Astrocyte of the hippocampus (primary cell): ENCODE measurements around the gene VENTX.

Experiments used
- DNase-seq: peaks from one replicate; pipeline ENCODE4 v3.0.0; 2011; ENCODE audit warnings: low read depth, low spot score

Gene VENTX

DNA sequence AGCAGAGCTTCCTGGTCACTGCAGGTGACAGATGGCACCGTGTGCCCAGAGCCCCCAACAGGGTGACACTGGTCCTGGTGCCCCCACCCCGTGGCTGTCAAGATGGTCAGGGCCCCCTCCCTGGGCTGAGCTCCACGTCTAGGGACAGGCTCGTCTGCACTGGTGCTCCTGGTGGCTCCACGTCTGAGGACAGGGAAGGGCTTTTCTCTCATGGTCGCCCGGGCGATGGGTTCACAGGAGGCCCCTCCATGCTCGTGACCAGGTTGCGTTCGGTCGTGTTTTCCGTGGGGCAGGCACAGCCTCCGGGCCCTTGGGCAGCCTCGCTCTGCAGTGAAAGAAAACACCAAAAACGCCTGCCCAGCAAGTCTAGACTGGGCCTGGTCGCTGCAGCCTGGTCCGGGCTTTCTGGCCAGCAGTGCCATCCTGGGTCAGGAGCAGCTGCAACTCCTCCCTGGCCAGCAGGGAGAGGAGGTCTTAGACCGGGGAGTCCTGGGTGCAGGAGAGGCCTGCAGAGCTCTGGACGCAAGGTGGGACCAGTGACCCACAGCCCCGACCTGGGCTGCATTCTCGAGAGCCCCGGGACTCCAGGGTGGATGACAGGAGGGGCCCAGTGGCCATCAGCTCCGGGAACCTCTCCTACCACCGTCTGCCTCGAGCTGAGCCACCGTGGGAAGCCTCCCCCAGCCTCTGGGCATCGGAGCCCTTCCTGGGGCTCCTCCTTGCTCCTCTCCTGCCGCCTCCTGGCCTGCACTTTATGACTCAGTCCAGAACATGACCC, 35.5 kb upstream of the VENTX start:
- no peak for DNase-seq

DNA sequence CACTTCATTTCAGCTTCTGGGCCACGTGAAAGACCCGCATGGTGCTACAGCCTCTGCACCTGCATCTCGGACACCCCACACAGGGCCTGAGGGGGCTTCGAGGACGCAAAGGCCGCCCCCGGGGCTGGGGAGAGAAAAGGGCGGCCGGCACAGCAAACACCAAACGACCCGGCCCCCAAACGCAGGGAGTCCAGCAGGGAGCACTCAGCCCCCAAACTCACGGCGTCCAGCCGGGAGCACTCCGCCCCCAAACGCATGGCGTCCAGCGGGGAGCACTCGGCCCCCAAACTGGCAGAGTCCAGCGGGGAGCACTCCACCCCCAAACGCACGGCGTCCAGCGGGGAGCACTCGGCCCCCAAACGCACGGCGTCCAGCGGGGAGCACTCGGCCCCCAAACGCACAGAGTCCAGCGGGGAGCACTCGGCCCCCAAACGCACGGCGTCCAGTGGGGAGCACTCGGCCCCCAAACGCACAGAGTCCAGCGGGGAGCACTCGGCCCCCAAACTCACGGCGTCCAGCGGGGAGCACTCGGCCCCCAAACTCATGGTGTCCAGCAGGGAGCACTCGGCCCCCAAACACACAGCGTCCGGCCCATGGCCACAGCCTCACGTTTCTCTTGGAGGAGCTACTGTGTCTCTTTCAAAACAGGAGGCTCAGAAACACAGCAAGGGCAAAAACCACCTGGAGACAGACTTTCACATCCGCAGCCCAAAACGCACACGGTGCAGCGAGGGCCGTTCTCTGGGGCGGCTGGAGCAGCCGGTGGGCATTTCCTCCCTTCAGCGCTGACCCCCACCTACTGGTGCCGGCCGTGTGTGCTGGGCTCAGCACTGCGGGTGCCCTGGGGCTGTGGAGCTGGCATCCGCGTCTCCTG, 34.6 kb upstream of the VENTX start:
- DNase-seq = no peak

DNA sequence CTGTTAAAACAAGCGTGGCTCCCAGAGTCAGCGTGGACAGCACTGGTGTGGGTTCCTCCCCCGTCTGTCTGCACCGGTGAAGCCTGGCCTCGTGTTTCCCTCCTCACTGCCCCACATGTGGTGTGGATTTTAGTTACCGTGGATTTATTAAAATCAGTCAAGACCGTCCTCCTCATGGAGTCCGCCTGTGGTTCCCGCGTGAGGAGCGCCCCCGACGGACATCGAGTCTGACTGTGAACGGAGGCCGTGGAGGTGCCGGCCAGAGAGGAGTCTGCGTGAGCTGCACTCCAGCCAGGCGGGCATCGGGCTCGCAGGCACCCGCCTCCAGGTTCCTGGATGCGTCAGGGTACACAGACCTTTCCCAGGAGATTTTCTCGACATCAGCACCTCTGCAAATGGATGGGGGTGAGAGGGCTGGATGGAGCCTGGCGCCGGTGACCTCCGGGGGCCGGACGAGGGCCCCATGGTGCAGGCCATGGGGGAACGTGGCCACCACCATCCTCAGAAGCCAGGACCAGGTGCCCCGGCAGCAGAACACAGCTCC, 33.9 kb upstream of the VENTX start:
- no peak for DNase-seq

DNA sequence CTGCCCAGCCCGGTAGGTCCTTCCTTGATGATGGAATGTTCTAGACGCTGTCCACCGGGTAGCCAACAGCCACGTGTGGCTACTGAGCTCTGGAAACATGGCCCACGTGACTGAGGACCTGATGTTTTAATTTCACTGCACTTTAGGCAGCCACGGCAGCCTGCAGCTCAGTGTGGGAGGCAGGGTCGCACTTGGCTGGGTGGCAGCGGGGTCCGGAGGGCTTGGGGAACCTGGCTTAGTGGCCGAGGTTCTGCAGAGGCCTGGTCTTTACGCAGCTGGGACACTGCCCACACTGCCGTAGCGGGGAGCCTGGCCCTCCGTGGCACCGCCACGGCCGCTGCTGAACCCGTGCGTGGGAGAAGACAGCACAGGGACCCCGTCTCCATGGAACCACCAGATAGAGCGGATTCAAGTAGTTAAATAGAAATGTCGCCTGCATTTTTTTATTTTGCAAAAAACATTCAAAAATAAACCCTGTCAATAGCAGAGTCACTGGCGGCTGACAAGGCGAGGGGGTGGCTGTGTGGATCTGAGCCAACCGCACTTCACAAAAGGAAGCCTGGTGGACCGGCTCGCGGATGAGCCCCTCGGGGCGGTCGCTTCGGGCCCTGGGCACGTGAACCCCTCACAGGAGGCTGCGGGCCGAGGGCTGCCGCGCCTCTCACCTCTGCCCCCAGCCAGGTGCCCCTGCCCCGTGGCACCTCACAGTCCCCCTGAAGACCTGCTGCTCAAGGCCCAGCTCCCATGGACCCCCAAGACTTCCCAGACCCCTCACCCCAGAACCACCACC, 33.2 kb upstream of the VENTX start:
- DNase-seq = no peak

DNA sequence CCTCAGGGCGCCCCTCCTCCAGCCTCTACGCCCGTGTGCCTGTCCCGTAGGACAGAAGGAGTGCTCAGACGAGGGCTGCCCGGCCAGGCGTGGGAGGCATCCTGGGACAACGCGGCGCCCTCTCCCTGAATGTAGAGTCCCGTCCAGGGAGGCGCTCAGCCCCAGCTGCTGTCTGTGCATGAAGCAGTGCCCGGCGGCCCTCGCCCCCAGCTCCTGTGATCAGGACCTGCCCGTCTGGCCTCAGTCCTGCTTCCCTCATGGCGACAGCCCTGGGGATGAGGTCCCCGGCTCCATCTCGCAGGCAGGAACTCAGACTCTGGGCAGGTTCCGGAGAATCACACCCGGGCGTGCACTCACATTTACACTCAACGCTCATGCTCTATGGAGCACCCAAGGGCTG, 32.5 kb upstream of the VENTX start:
- DNase-seq = no peak

DNA sequence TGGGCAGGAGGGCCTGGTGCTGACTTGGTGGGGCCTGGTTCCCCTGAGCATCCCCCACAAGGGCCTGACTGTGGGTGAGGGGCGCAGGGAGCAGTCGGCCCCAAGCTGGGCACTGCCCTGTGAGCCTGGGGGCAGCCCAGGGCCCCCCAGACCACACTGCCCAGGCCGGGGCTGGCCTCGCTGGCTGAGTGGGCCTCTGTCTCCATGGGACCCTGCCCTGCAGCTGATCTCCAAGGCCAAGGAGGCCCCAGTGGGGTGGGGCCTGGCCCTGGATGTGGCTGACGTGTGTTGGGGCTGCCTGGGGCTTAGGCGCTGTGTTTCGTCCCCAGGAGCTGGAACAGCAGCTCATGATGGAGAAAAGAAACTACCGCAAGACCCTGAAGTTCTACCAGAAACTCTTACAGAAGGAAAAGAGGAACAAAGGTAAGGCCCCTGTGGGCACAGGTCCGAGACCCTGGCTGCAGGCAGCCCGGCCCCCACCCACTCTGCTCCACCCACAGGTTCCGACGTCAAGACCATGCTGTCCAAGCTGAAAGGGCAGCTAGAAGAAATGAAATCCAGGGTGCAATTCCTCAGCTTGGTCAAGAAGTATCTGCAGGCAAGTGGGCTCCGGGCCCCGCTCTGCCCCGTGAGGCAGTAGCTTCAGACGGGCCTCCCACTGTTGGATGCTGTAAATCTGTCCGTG, 31.2 kb upstream of the VENTX start:
- no peak for DNase-seq

DNA sequence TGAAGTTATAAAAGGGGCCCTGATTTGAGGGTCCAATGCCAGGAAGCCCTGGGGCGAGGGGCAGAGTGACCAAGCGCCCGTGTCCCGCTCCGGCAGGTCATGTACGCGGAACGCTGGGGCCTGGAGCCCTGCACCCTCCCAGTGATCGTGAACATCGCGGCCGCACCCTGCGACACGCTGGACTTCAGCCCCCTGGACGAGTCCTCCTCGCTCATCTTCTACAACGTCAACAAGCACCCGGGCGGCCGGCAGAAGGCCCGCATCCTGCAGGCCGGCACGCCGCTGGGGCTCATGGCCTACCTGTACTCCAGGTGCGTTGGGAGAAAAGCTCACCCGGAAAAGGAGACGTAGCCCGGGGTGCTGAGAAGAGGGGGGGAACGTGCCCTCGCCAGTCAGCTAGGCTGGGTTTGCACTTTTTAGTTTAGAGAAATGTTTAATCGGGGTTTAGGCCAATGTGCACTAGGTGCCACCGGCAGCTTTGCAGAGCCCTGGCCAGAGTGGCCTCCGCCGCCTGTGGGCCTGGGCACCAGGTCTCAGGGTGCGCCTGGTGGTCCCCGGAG, 30.5 kb upstream of the VENTX start:
- no peak for DNase-seq

DNA sequence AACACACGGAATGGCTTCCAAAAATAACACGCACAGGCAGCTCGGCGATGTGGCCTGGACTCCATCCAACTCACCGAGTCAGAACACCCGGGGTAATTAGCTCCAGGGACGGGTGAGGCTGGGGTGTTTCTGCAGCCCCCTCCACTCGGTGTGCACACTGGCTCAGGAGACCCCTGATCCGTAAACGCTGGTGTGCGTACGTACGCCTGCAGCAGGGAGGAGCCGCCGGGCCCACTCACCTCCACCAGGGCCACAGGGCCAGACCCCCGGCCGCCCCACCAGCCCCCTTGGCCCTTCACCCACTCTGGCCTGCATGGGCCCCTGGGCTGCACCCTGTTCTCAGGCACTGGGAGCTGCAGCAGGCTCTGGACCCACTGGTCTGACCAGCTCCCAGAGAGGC, 30.0 kb upstream of the VENTX start:
- peak; percentile 30 for DNase-seq

DNA sequence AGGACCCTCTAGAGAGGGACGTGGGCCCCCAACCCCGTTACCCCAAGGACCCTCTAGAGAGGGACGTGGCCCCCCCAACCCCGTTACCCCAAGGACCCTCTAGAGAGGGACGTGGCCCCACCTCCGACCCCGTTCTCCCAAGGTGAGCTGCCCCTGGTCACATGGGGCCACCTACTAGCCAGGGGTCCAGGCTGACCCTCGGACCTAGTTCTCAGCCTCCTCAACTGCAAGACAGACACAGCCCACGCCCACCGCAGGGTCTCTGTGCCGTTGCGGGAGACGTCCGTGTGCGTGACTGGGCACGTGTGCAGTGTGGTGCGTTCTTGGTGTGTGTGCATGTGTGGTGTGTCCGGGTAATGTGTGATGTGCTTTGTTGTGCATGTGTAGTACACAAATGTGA, 29.2 kb upstream of the VENTX start:
- no peak for DNase-seq

DNA sequence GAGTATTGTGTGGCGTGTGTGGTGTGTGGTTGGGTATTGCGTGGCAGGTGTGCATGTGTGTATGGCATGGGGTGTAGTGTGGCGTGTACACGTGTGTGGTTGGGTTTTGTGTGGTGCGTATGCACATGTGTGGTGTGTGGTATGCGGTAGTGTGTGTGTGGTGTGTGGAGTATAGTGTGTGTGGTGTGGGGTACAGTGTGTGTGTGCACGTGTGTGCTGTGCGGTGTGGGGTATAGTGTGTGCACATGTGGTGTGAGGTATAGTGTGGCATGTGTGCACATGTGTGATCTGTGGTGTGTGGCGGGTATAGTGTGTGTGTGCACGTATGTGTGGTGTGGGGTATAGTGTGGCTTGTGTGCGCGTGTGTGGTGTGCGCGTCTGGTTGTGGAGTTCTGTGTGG, 28.5 kb upstream of the VENTX start:
- DNase-seq = no peak

DNA sequence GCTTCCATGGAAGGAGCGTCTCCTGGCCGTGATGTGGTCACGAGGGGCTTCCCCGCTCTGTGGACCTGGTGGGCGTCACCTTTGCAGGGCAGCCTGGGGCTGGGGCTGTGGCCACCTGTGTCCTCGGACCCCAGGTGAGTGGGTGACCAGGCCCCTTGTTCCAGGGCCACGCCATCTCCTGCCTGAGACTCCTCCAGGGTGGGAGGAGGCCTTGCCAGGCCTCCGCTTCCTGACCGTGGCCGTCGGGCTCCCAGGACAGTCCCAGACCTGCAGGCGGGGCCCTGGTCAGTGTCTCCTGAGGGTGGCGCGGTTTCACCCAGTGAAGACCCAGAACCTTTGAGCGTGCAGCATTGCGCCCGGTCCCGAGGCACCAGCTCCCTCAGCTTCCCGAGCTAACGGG, 28.0 kb upstream of the VENTX start:
- no peak for DNase-seq

DNA sequence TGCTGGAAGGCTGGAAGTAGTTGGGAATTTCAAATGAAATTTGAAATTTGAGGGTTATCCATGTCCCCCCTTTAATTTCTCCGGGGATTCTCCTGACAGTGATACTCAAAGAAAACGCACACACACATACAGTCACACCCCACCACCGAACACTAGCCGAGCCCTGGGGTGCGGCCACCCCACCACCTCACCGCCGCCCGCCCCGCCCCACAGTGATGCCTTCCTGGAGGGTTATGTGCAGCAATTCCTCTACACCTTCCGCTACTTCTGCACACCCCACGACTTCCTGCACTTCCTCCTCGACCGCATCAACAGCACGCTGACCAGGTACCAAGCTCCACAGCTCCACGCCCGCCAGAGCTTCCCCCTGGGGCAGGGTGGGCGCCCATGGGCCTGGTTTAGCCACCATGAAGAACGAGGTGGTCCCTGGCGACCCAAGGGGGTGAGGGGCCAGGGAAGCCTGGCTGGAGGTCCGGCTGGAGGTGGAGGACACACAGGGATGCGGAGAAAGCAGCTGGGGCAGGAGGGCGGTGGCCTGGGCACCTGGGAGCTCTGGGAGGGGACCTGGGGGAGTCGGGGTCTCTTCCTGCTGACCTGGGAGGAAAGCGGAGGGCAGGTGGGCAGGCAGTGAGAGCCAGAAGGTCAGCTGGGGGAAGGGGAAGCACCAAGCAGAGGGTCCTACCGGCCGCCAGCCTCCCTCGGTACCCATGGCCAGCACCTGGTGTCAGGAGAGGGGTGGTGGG, 27.1 kb upstream of the VENTX start:
- DNase-seq = no peak

DNA sequence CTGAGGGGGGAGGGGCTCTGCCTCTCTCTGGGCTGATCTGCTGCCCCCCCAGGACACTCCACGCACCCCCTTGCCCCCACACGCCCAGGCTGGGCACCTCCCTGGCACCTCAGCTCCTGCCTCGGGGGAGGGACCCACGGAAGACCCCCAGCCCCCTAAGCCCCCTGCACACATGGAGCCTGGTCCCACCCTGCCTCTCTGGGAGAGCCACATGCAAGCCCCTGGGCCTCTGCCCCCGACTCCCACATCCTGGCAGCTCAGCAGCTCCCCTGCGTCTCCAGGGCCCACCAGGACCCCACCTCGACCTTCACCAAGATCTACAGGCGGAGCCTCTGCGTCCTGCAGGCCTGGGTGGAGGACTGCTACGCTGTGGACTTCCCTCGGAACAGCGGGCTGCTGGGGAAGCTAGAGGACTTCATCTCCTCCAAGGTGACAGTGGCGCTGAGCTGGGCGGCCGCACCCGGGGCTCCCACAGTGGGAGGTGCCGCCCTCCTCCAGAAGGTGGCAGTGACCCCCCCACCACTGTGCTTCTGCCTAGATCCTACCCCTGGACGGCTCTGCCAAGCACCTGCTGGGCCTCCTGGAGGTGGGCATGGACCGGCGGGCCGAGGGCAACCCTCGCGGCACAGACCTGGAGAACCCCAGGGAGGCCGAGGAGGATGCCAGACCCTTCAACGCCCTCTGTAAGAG, 26.4 kb upstream of the VENTX start:
- no peak for DNase-seq

DNA sequence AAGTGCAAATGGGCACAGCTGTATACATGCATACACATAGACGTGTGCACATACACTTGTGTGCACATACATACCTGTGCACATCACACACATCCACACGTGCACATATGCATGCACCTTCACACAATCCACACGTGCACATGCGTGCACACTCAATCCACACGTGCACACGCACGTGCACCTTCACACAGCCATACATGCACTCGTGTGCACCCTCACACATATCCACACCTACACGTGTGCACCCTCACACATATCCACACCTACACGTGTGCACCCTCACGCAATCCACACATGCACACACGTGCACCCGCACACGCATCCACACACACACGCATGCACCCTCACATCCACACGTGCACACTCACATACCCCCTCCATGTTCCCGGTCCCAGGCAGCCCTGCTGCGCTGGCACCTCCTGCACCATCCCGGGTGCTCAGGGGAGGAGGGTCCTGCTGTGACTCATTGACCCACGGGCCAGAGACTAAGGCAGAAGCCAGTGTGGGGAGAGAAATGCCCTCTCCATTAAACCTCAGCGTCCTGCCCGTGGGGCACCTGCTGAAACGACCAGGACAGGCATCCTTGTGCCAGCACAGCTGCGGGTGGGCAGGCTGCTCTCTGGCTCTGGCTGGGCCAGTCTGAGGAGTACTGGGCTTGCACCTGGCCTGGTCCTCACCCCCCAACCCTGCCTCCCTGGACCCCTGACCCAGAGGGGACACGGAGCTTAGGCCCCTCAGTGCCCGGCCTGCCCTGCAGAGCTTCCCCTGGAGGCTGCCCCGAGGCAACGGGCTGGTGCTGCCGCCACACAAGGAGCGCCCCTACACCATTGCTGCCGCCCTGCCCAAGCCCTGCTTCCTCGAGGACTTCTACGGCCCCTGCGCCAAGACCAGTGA, 25.4 kb upstream of the VENTX start:
- DNase-seq = no peak

DNA sequence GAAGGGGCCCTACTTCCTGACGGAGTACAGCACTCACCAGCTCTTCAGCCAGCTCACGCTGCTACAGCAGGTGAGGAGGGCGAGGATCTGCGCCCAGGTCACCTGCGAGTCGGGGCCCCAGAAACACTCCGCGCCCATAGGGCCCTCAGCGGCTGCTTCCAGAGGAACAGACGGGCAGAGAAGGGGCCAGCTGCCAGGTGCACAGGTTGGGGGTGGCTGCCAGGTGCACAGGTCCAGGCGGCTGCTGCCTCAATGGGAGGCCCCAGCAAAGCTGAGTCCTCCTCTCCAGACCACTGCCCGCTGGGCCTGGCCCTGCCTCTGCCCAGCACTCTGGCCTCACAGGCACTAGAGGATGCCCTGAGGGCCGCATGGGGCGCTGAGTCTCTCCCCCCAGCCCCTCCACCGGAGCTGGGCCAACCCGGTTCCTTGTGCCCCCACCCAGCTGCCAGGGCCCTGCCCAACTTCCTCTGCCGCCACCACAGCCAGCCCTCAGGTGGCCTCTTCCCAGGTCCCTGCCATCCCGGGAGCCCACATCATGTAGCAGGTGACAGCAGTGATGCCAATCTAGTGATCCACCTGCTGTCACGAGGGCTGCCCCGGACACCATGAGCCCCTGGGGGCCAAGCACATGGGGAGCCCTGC, 24.7 kb upstream of the VENTX start:
- DNase-seq = no peak

DNA sequence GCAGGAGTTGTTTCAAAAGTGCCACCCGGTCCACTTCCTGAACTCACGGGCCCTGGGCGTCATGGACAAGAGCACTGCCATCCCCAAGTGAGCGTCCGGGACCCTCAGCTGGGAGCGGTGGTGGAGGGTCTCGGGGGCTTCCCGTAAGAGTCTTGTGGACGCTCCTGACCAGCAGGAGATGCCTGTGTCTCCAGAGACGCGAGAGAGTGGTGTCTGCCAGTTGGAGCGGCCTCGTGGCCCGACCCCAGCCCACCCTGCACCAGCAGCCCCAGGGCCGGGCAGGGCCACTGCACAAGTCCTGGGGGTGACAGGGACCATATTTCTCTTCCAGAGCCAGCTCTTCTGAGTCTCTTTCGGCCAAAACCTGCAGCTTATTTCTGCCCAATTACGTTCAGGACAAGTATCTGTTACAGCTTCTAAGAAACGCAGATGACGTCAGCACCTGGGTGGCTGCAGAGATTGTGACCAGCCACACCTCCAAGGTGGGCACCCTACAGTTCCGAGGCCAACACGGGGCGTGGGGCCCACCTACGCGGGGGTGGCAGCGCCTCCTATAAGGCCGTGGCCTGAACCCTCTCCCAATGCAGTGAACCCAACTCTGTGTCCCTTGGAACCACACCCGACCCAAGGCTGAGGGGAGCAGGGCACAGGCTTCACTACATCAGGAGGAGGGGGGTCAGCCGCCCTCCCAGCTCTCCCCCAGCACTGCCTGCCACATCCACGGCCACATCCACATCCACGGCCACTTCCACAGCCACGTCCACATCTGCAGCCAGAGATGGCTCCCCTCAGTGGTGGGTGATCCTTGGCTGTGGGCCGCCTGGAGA, 23.8 kb upstream of the VENTX start:
- DNase-seq = no peak
